ENCODE data around the gene TIMM10.
"Not testable (repeated sequence)": the region's sequence is repeated elsewhere in the genome, so short reads cannot be mapped to it uniquely, and the experiment has no call there.

The TIMM10 gene

GRCh38 chr11:57541169-57541568, 10.6 kb upstream of the TIMM10 start:
- DNase-seq, result no peak

DNA sequence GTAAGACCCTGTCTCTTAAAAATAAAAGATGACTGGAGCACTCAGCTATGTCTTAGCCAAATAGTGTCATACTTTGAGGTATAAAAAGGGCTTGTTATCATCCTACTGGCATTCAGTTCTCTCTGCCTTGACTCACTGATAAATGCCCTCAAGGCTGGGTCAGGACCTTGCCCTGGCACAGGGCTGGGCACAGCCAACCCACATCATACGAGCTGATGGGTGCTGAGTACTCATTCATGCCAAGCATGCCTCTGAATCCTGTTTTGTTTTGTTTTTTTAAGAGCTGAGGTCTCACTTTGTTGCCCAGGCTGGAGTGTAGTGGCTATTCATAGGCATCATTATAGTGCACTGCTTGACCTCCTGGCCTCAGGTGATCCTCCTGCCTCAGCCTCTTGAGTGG, 8.8 kb upstream of the TIMM10 start:
- DNase-seq, result no peak

GRCh38 chr11:57536947-57537619, 6.5 kb upstream of the TIMM10 start, which contains the start of gene SMTNL1:
Gene SMTNL1, plus strand, starts transcription at chr11:57537595. Its CDS starts 5,048 bp downstream, at chr11:57542643.
- DNase-seq, result no peak

DNA sequence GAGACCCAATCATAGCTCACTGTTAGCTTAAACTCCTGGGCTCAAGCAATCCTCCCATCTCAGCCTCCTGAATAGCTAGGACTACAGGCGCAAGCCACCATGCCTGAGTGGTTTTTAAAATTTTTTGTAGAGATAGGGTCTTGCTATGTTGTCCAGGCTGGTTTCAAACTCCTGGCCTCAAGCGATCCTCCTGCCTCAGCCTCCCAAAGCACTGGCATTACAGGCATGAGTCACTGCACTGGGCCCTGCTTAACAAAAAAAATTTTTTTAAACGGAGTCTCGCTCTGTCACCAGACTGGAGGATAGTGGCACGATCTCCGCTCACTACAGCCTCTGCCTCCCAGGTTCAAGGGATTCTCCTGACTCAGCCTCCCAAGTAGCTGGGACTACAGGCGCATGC, 3.9 kb upstream of the TIMM10 start:
- not testable (repeated sequence) for DNase-seq

DNA sequence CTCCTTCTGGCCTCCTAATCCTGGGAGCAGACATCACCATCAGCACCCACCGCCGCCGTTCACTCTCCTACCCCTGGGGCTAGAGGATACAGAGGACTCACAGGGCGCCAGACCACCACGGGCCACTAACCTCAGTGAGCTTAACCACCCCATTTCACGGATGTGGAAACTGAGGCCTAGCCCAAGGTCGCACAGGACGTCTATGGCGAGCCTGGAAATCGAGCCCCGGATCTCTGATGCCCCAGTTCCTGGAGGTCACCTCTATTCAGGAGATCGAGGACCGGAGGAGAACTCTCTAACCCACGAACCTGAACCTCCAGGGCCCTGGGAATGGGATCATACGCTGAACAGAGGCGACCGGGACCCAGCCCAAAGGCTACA, 349 bp downstream of the TIMM10 start:
- no peak for DNase-seq

- DNase-seq, result no peak
Observed at GRCh38 chr11:57529012-57529411, 1.5 kb downstream of the TIMM10 start.

DNA sequence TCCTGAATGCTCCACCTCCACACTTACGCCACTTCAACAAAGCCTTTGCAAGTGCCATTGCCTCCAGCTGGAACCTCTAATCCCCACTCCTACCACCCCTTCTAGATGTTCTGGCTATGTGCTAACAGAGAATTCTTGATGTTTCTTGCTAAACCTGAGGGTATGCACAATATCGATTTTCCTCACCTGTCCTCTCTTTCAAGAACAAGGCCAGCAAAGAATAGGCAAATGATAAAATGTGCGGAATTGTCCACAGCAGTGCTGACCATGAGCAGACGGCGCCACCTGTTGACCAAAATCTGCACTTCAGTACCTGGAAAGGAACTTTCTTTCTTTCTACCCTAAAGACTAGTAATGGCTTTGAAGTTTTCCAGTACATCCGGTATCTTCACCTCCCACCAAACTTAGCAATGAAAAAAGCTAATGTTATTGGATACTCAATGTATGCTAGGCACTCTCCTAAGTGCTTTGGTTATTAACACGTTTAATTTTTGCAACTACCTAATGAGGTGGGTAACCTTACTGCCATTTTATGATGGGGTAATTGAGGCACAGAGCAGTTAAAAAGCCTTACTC, 3.4 kb downstream of the TIMM10 start:
- peak; percentile 78 for DNase-seq

DNA sequence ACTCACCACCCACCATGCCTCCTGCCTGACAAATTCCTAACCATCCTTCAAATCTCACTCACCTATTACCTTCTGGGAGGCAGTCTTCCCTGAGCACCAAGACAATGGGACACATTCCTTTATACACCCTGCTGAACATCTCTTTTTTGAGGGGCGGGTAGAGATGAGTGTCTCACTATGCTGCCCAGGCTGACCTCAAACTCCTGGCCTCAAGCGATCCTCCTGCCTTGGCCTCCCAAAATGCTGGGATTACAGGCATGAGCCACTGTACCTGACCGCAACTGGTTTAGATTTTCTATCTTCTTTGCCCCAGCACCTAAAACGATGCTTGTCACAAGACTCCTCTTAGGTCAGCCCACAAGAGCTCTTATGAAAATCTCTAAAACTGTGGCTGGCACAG, 7.1 kb downstream of the TIMM10 start:
- no peak for DNase-seq

GRCh38 chr11:57521116-57521515, 9.4 kb downstream of the TIMM10 start:
- DNase-seq, result no peak

- no peak for DNase-seq
Observed at GRCh38 chr11:57516061-57516443, 14.5 kb downstream of the TIMM10 start.

DNA sequence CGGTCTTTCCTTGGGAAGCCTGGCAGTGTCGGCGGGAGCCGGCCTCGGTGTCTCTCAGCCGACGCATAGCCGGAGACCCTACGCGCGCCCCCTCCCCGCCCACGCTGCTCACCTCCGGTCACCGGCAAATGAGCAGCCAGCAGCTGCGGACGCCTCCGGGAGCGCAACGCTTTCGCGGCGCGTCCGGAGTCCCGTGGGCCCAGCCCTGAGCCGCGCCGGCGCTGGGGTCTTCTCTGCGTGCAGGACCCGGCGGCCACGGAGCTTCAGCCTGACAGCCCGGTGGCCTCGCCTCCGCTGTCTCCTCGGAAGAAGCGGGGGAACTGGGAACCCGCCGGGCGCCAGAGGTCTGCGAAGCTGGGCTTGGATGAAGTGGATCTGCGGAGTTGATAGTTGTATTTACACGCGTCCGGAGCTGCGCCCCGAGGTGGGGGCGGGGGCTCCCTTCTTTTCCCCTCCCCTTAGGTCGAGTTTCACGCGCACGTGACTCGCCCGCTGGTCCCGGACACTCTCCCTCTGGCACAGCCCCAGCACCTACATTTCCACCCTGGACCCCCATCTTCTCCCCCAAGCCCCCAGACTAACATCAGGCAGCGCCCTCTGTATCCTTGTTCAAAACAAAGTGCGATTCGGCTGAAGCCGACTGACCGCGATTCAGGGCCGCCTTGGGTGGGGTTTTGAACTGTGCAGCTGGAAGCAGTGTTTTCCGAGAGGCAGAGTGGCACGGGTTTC, 15.1 kb downstream of the TIMM10 start, which contains the start of gene SLC43A1:
Gene SLC43A1, minus strand, starts transcription at position 371 of the 729 bp plus-strand sequence. CDS start 1,591 bp downstream, outside the sequence.
- DNase-seq, result peak; percentile 18

GRCh38 chr11:57514538-57515331, 15.8 kb downstream of the TIMM10 start:
- peak; percentile 44 for DNase-seq

DNA sequence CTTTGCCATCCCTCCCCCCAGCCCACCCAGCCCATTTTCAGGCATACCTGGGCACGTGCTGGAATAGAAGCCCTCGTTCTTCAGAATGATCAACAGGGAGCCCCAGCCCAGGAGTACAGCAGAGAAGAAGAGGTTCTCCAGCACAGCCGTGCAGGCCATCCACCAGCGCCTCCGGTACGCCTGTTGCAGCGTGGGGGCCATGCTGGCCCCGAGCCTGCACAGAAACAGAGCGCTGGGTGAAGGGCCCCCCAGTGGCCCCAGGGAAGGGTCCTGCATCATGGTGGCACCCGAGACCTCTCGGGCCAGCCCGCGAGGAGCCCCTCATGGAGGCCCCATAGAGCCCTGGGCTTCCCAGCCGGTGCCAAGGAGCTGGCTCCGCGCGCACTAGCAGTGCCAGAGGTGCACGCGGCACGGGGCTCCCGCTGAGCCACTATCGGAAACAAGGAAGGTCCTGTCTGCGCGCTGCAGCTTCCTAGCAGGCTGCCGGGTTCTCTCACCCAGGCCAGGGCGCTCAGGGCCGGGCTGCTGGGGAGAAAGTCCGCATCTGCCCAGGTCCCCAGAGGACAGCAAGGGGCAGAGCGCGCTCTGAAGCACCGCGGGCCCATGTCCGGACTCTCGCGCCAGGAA, 16.5 kb downstream of the TIMM10 start:
- peak; percentile 12 for DNase-seq

DNA sequence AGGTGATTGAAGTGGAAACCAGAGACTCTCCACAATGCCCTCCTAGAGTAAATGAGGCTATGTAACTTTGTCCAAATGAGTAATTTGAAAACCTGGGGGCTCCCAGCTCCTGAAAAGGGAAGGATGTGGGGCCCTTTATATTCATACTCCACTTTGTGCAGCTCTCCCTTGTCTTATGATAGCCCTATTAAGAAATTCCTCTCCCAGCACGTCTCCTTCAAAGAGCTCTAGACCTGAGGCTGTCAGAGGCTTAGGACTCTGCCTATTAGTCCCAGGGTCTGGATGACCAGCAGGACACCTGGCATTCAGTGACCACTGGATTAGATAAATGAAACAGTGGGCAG, 17.1 kb downstream of the TIMM10 start:
- no peak for DNase-seq

GRCh38 chr11:57512646-57513451, 17.7 kb downstream of the TIMM10 start:
- no peak for DNase-seq

- DNase-seq, result no peak
Observed at GRCh38 chr11:57511741-57512430, 18.7 kb downstream of the TIMM10 start.

- DNase-seq, result no peak
Observed at GRCh38 chr11:57508341-57509170, 22.0 kb downstream of the TIMM10 start.

- DNase-seq, result no peak
Observed at GRCh38 chr11:57506522-57506921, 24.0 kb downstream of the TIMM10 start.

DNA sequence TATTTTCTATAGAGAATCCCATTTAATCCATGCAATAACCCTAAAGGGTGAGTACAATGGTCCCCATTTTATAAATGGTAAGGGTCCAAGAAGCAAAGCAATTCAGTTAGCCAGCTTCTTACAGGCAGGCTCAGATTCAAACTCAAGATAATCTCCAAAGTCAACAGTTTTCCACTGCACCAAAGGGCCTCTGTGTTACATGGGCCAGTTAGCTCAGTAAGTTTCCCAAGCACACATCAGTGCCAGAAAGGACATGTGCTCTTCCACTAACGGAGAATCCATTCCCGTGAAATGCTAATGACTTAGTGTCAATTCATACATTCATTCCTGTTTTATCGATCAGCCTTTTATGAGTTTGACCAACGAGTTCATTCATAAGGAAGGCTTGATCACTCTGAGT, 26.0 kb downstream of the TIMM10 start:
- DNase-seq, result no peak

- DNase-seq, result no peak
Observed at GRCh38 chr11:57502870-57503269, 27.7 kb downstream of the TIMM10 start.
